ENCODE measurements around the gene SVIL.

SVIL gene

GRCh38 chr10:29648114-29648982, 13.6 kb upstream of the SVIL start:
- peaks cover 3% of the 10 kb centered on the region for H3K36me3 ChIP-seq (ENCODE audit: insufficient read depth, insufficient read length, low read length)
- TF ChIP-seq YY1 (IDR thresholded peaks at IDR 0.05; ENCODE audit: insufficient read depth, insufficient read length) (no peak), ZNF274 (IDR thresholded peaks at IDR 0.05; ENCODE audit: low read depth, low read length) (no peak), SUZ12 (IDR thresholded peaks at IDR 0.05; ENCODE audit: extremely low read depth, insufficient read depth, insufficient read length) (no peak)
- H3K9me3 ChIP-seq (ENCODE audit: insufficient read depth, low read length), result peaks cover 5% of the 10 kb centered on the region; the same call in 1 of the 2 replicates
- H3K4me1 ChIP-seq (ENCODE audit: insufficient read depth, insufficient read length), result peaks cover 3% of the 10 kb centered on the region
- H3K4me3 ChIP-seq (ENCODE audit: insufficient read length, low read depth), result no peak overlapping the region
- no peaks in the 10 kb centered on the region for H3K27me3 ChIP-seq (ENCODE audit: insufficient read depth, insufficient read length)
- DNase-seq (ENCODE audit: low read depth, low spot score), result no peak
- H3K9ac ChIP-seq (ENCODE audit: insufficient read length, low read depth), result no peak overlapping the region

GRCh38 chr10:29647478-29647877, 12.7 kb upstream of the SVIL start:
- Histone ChIP-seq H3K36me3 (ENCODE audit: insufficient read depth, insufficient read length, low read length) (peaks cover 2% of the 10 kb centered on the region), H3K9ac (ENCODE audit: insufficient read length, low read depth) (no peak overlapping the region), H3K27me3 (ENCODE audit: insufficient read depth, insufficient read length) (no peaks in the 10 kb centered on the region), H3K4me3 (ENCODE audit: insufficient read length, low read depth) (no peak overlapping the region), H3K9me3 (ENCODE audit: insufficient read depth, low read length) (peaks cover 3% of the 10 kb centered on the region; the same call in 1 of the 2 replicates), H3K4me1 (ENCODE audit: insufficient read depth, insufficient read length) (peaks cover 3% of the 10 kb centered on the region)
- DNase-seq (ENCODE audit: low read depth, low spot score), result no peak
- TF ChIP-seq ZNF274 (IDR thresholded peaks at IDR 0.05; ENCODE audit: low read depth, low read length) (no peak), YY1 (IDR thresholded peaks at IDR 0.05; ENCODE audit: insufficient read depth, insufficient read length) (no peak), SUZ12 (IDR thresholded peaks at IDR 0.05; ENCODE audit: extremely low read depth, insufficient read depth, insufficient read length) (no peak)

GRCh38 chr10:29646960-29647461, 12.2 kb upstream of the SVIL start:
- Histone ChIP-seq H3K27me3 (ENCODE audit: insufficient read depth, insufficient read length) (no peaks in the 10 kb centered on the region), H3K9ac (ENCODE audit: insufficient read length, low read depth) (no peak overlapping the region), H3K36me3 (ENCODE audit: insufficient read depth, insufficient read length, low read length) (peaks cover 2% of the 10 kb centered on the region), H3K9me3 (ENCODE audit: insufficient read depth, low read length) (no peaks in the 10 kb centered on the region), H3K4me1 (ENCODE audit: insufficient read depth, insufficient read length) (peaks cover 3% of the 10 kb centered on the region), H3K4me3 (ENCODE audit: insufficient read length, low read depth) (no peak overlapping the region)
- DNase-seq (ENCODE audit: low read depth, low spot score), result no peak
- TF ChIP-seq ZNF274 (IDR thresholded peaks at IDR 0.05; ENCODE audit: low read depth, low read length) (no peak), YY1 (IDR thresholded peaks at IDR 0.05; ENCODE audit: insufficient read depth, insufficient read length) (no peak), SUZ12 (IDR thresholded peaks at IDR 0.05; ENCODE audit: extremely low read depth, insufficient read depth, insufficient read length) (no peak)

GRCh38 chr10:29646238-29646902, 11.6 kb upstream of the SVIL start:
- TF ChIP-seq YY1 (IDR thresholded peaks at IDR 0.05; ENCODE audit: insufficient read depth, insufficient read length) (no peak), SUZ12 (IDR thresholded peaks at IDR 0.05; ENCODE audit: extremely low read depth, insufficient read depth, insufficient read length) (no peak), ZNF274 (IDR thresholded peaks at IDR 0.05; ENCODE audit: low read depth, low read length) (no peak)
- Histone ChIP-seq H3K27me3 (ENCODE audit: insufficient read depth, insufficient read length) (no peaks in the 10 kb centered on the region), H3K9me3 (ENCODE audit: insufficient read depth, low read length) (no peaks in the 10 kb centered on the region), H3K36me3 (ENCODE audit: insufficient read depth, insufficient read length, low read length) (peaks cover 2% of the 10 kb centered on the region), H3K4me1 (ENCODE audit: insufficient read depth, insufficient read length) (peaks cover 3% of the 10 kb centered on the region), H3K4me3 (ENCODE audit: insufficient read length, low read depth) (no peak overlapping the region), H3K9ac (ENCODE audit: insufficient read length, low read depth) (no peak overlapping the region)
- no peak for DNase-seq (ENCODE audit: low read depth, low spot score)

- no peak overlapping the region for H3K4me3 ChIP-seq (ENCODE audit: insufficient read length, low read depth)
- peaks cover 3% of the 10 kb centered on the region for H3K4me1 ChIP-seq (ENCODE audit: insufficient read depth, insufficient read length)
- H3K9ac ChIP-seq (ENCODE audit: insufficient read length, low read depth), result no peak overlapping the region
- TF ChIP-seq ZNF274 (IDR thresholded peaks at IDR 0.05; ENCODE audit: low read depth, low read length), result no peak
- no peak for TF ChIP-seq SUZ12 (IDR thresholded peaks at IDR 0.05; ENCODE audit: extremely low read depth, insufficient read depth, insufficient read length)
- TF ChIP-seq YY1 (IDR thresholded peaks at IDR 0.05; ENCODE audit: insufficient read depth, insufficient read length), result no peak
- no peaks in the 10 kb centered on the region for H3K9me3 ChIP-seq (ENCODE audit: insufficient read depth, low read length)
- DNase-seq (ENCODE audit: low read depth, low spot score), result no peak
- H3K27me3 ChIP-seq (ENCODE audit: insufficient read depth, insufficient read length), result no peaks in the 10 kb centered on the region
- peaks cover 2% of the 10 kb centered on the region for H3K36me3 ChIP-seq (ENCODE audit: insufficient read depth, insufficient read length, low read length)
These were observed 9.2 kb upstream of the SVIL start for GRCh38 chr10:29643771-29644501.

GRCh38 chr10:29642990-29643389, 8.2 kb upstream of the SVIL start:
- peaks cover 7% of the 10 kb centered on the region for H3K36me3 ChIP-seq (ENCODE audit: insufficient read depth, insufficient read length, low read length)

More at GRCh38 chr10:29642990-29643389, 8.2 kb upstream of the SVIL start:
- no peak for DNase-seq (ENCODE audit: low read depth, low spot score)
- no peak overlapping the region for H3K9ac ChIP-seq (ENCODE audit: insufficient read length, low read depth)
- H3K4me3 ChIP-seq (ENCODE audit: insufficient read length, low read depth), result no peak overlapping the region
- peaks cover 3% of the 10 kb centered on the region for H3K4me1 ChIP-seq (ENCODE audit: insufficient read depth, insufficient read length)
- TF ChIP-seq SUZ12 (IDR thresholded peaks at IDR 0.05; ENCODE audit: extremely low read depth, insufficient read depth, insufficient read length) (no peak), ZNF274 (IDR thresholded peaks at IDR 0.05; ENCODE audit: low read depth, low read length) (no peak), YY1 (IDR thresholded peaks at IDR 0.05; ENCODE audit: insufficient read depth, insufficient read length) (no peak)
- H3K9me3 ChIP-seq (ENCODE audit: insufficient read depth, low read length), result no peaks in the 10 kb centered on the region
- no peaks in the 10 kb centered on the region for H3K27me3 ChIP-seq (ENCODE audit: insufficient read depth, insufficient read length)
